ENCODE measurements around the gene BCS1L. TPM values are rescaled to one million over a fixed set of nuclear protein-coding genes. Genes with fewer than 3 reads are reported as not detected.

BCS1L gene
- total RNA-seq, 6 experiments from 2014 or later, result 19.7 to 34.1 (median 28.0) TPM

- no peaks in the 10 kb centered on the region for H3K9me3 ChIP-seq
- 92% methylated on average over 2 of the region's 2 CpGs for WGBS (ENCODE audit: insufficient coverage, low coverage, low lambda C conversion rate, missing lambda C conversion rate)
- no peaks in the 10 kb centered on the region for H3K27me3 ChIP-seq
- no peak for DNase-seq
- no peaks in the 10 kb centered on the region for H3K4me1 ChIP-seq
- H3K36me3 ChIP-seq, result peaks cover 0 to 6% (median 0%) of the 10 kb centered on the region in 4 donors
- H3K27ac ChIP-seq, result no peak overlapping the region
- no peak overlapping the region for H3K4me3 ChIP-seq
- intact Hi-C loops (cut with DNase I), result no loop called here
- no peak for ATAC-seq
- TF ChIP-seq POLR2A (IDR thresholded peaks at IDR 0.05) (no peak), CTCF (IDR thresholded peaks at IDR 0.05) (no peak)
Measured at GRCh38 chr2:218701806-218702205, 42.3 kb downstream of the BCS1L start.

- no peak for DNase-seq
- intact Hi-C loops (cut with DNase I), result no loop called here
Measured at GRCh38 chr2:218703341-218703740, 43.9 kb downstream of the BCS1L start.

GRCh38 chr2:218708086-218708485 lies 48.6 kb downstream of the BCS1L start:
- 89% methylated on average over 4 of the region's 4 CpGs for WGBS (ENCODE audit: insufficient coverage, low coverage, low lambda C conversion rate, missing lambda C conversion rate)
- intact Hi-C loops (cut with DNase I), result no loop called here

More at GRCh38 chr2:218703341-218703740, 43.9 kb downstream of the BCS1L start:
- no peaks in the 10 kb centered on the region for H3K4me1 ChIP-seq
- H3K27me3 ChIP-seq, result no peaks in the 10 kb centered on the region
- H3K4me3 ChIP-seq, result no peak overlapping the region
- peaks cover 0 to 2% (median 0%) of the 10 kb centered on the region in 4 donors for H3K36me3 ChIP-seq
- ATAC-seq, result no peak
- H3K9me3 ChIP-seq, result no peaks in the 10 kb centered on the region
- no peak overlapping the region for H3K27ac ChIP-seq
- WGBS (ENCODE audit: insufficient coverage, low coverage, low lambda C conversion rate, missing lambda C conversion rate), result 92% methylated on average over 4 of the region's 4 CpGs
- no peak for TF ChIP-seq POLR2A (IDR thresholded peaks at IDR 0.05)
- no peak for TF ChIP-seq CTCF (IDR thresholded peaks at IDR 0.05)

GRCh38 chr2:218709908-218710307 lies 50.4 kb downstream of the BCS1L start:
- DNase-seq, result no peak
- Histone ChIP-seq H3K4me1 (peaks cover 0 to 8% (median 0%) of the 10 kb centered on the region in 4 donors), H3K27me3 (no peaks in the 10 kb centered on the region), H3K36me3 (no peaks in the 10 kb centered on the region), H3K27ac (no peak overlapping the region), H3K4me3 (no peak overlapping the region), H3K9me3 (no peaks in the 10 kb centered on the region)
- WGBS (ENCODE audit: insufficient coverage, low coverage, low lambda C conversion rate, missing lambda C conversion rate), result 69% methylated on average over 8 of the region's 8 CpGs
- ATAC-seq, result no peak
- intact Hi-C loops (cut with DNase I), result loop anchor here in 1 of 2 donors (10.0 kb wide), 1 partner anchor 125 kb away; the partner anchor contains the start of gene PRKAG3
- no peak for TF ChIP-seq CTCF (IDR thresholded peaks at IDR 0.05)
- TF ChIP-seq POLR2A (IDR thresholded peaks at IDR 0.05), result no peak

More at GRCh38 chr2:218708086-218708485, 48.6 kb downstream of the BCS1L start:
- peaks cover 0 to 8% (median 0%) of the 10 kb centered on the region in 4 donors for H3K4me1 ChIP-seq
- H3K27ac ChIP-seq, result no peak overlapping the region
- no peaks in the 10 kb centered on the region for H3K36me3 ChIP-seq
- no peak overlapping the region for H3K4me3 ChIP-seq
- no peaks in the 10 kb centered on the region for H3K9me3 ChIP-seq
- DNase-seq (no peak), ATAC-seq (no peak)
- no peak for TF ChIP-seq POLR2A (IDR thresholded peaks at IDR 0.05)
- no peak for TF ChIP-seq CTCF (IDR thresholded peaks at IDR 0.05)
- no peaks in the 10 kb centered on the region for H3K27me3 ChIP-seq

All from right lobe of liver (tissue), 6 donors.